ENCODE results near the gene PSMF1. TPM values are rescaled to one million over a fixed set of nuclear protein-coding genes. Genes with fewer than 3 reads are reported as not detected.

The PSMF1 gene
- polyA plus RNA-seq, 1 experiment = 154 TPM

- no peak for DNase-seq (ENCODE audit: low read depth)
- TF ChIP-seq CTCF (IDR thresholded peaks at IDR 0.05; ENCODE audit: insufficient read depth, low read depth, low read length) = no peak
- H3K36me3 ChIP-seq (ENCODE audit: control insufficient read depth, insufficient read depth, low read length) = peaks cover 21% of the 10 kb centered on the region
- ChIA-PET POLR2A (no interaction called here), CTCF (no interaction called here)
- no peaks in the 10 kb centered on the region for H3K27me3 ChIP-seq (ENCODE audit: control insufficient read depth, insufficient read depth, low read length)
- no peak overlapping the region for H3K4me3 ChIP-seq (ENCODE audit: low read depth, low read length)
Observed at GRCh38 chr20:1166948-1167720, 48.7 kb downstream of the PSMF1 start.

GRCh38 chr20:1169224-1169623 lies 50.8 kb downstream of the PSMF1 start:
- Histone ChIP-seq H3K4me3 (ENCODE audit: low read depth, low read length) (no peak overlapping the region), H3K27me3 (ENCODE audit: control insufficient read depth, insufficient read depth, low read length) (no peaks in the 10 kb centered on the region), H3K36me3 (ENCODE audit: control insufficient read depth, insufficient read depth, low read length) (peaks cover 18% of the 10 kb centered on the region)
- no peak for DNase-seq (ENCODE audit: low read depth)
- ChIA-PET POLR2A (no interaction called here), CTCF (no interaction called here)
- TF ChIP-seq CTCF (IDR thresholded peaks at IDR 0.05; ENCODE audit: insufficient read depth, low read depth, low read length) = no peak

DNA sequence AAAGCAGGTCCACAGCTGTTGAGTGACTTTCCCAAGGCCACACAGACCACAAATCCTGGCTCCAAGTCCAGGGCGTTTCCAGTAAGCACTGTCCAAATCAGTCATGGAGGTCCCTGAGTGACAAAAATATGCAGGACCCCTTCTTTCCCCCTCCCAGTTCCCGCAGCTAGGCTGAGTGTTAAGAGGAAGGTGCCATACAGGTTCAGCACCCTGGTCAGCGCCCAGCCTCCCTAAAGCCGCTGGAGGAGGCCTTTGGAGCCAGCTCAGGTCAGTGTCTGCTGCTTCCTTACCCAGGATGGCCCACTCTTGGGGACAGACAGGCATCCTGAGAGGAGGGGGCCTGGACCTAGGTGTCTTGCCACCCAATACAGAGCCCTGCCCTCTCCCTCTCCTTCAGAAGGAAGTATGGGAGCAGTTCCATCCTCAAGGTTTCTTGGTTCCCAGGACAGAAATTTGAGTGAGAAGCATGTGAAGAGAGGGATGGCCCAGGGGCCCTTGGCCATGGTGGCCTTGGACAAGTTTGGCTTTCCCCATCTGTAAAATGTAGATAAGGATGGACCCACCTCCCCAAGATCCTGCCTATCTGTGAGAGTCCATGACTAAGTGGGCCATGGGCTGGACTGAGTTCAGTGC lies 53.2 kb downstream of the PSMF1 start:
- H3K4me3 ChIP-seq (ENCODE audit: low read depth, low read length) = no peak overlapping the region
- ChIA-PET CTCF (interaction anchor here (0.6 to 1.7 kb wide), 4 partner anchors 14 to 331 kb away, joined by 3 to 5 read pairs (median 3); no protein-coding TSS in a partner anchor), POLR2A (no interaction called here)
- H3K36me3 ChIP-seq (ENCODE audit: control insufficient read depth, insufficient read depth, low read length) = peaks cover 8% of the 10 kb centered on the region
- no peak for DNase-seq (ENCODE audit: low read depth)
- H3K27me3 ChIP-seq (ENCODE audit: control insufficient read depth, insufficient read depth, low read length) = no peaks in the 10 kb centered on the region
- no peak for TF ChIP-seq CTCF (IDR thresholded peaks at IDR 0.05; ENCODE audit: insufficient read depth, low read depth, low read length)

GRCh38 chr20:1173698-1174097 lies 55.3 kb downstream of the PSMF1 start:
- TF ChIP-seq CTCF (IDR thresholded peaks at IDR 0.05; ENCODE audit: insufficient read depth, low read depth, low read length) = no peak
- peaks cover 4% of the 10 kb centered on the region for H3K36me3 ChIP-seq (ENCODE audit: control insufficient read depth, insufficient read depth, low read length)
- no peak overlapping the region for H3K4me3 ChIP-seq (ENCODE audit: low read depth, low read length)
- ChIA-PET CTCF (interaction anchor here (1.0 to 1.9 kb wide), 3 partner anchors 11 to 355 kb away, joined by 3 to 4 read pairs (median 3); no protein-coding TSS in a partner anchor), POLR2A (no interaction called here)
- no peak for DNase-seq (ENCODE audit: low read depth)
- H3K27me3 ChIP-seq (ENCODE audit: control insufficient read depth, insufficient read depth, low read length) = no peaks in the 10 kb centered on the region

GRCh38 chr20:1174787-1175186 lies 56.4 kb downstream of the PSMF1 start:
- Histone ChIP-seq H3K4me3 (ENCODE audit: low read depth, low read length) (no peak overlapping the region), H3K27me3 (ENCODE audit: control insufficient read depth, insufficient read depth, low read length) (no peaks in the 10 kb centered on the region), H3K36me3 (ENCODE audit: control insufficient read depth, insufficient read depth, low read length) (no peaks in the 10 kb centered on the region; the same call in none of the 2 replicates)
- POLR2A ChIA-PET = no interaction called here
- TF ChIP-seq CTCF (IDR thresholded peaks at IDR 0.05; ENCODE audit: insufficient read depth, low read depth, low read length) = no peak
- no peak for DNase-seq (ENCODE audit: low read depth)
- CTCF ChIA-PET = interaction anchor here (1.5 kb wide), 1 partner anchor 66 kb away, joined by 3 read pairs; no protein-coding TSS in a partner anchor
